HG03159 (cell line): ENCODE measurements around the gene KNSTRN.

ENCODE experiments used
- ATAC-seq: cut with Tn5 transposase; IDR thresholded peaks from one replicate; pipeline ENCODE4 v1.9.1; 2021; ENCODE audit warnings: mild to moderate bottlenecking, moderate library complexity; ENCODE audit not compliant: unreplicated experiment

The KNSTRN gene

DNA sequence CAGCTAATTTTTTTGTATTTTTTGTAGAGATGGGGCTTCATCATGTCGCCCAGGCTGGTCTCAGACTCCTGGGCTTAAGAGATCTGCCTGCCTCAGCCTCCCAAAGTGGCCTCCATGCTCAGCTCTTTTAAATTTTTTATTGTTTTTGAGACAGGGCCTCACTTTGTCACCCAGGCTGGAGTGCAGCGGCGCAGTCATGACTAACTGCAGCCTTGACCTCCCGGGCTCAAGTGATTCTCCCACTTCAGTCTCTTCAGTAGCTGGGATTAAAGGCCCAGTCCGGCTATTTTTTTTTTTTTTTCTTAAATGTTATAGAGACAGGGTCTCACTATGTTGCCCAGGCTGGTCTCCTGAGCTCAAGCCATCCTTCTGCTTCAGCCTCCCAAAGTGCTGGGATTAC, 43.2 kb downstream of the KNSTRN start:
- no peak for ATAC-seq

DNA sequence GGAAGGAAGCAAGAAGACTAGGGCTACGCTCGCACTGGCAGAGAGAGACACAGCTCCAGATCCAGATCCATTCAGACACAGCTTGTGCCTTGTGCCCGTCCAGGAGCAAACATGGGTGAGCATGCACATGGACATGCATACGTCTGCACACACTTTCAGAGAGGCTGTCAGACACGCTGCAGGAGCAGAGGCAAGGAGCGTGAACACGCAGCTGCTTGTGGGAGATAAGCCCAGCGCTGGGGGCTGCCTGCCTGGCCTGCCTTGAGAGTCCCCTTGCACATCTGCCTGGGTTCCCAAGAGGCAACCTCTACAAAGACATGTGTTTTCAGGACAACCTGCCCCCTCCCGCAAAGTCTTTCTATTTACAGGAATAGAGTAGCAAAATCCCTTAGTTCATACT, 44.7 kb downstream of the KNSTRN start:
- ATAC-seq, result no peak

- ATAC-seq, result no peak
Measured at GRCh38 chr15:40428185-40428584, 45.7 kb downstream of the KNSTRN start.

DNA sequence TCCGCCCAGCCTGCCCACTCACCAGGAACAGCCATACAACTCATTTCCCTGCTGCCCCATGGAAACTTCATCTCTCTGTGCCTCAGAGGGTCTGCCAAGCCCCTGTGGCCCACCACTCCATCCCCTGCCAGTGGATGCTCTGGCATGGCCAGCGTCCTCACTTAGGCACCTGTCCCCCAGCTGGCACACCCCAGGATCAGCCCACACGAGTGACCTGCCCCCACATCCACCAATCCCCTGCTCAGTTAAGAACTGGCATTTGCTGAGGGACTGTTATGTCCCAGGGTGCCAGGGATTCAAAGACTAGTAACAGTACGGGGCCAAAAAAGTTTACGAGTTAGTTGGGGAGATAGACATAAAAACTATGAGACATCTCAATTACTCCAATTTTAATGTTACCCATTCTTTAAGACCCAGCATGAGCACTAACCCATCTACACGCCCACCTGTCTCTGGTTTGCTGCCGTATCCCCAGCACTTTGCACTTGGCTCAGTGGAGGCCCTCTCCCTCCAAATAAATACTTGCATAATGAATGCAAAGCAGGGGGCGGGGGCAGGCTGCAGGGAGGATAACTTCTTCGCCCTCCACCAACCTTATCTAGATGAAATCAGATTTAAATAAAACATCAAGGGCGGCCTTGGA, 46.7 kb downstream of the KNSTRN start:
- ATAC-seq, result no peak

- no peak for ATAC-seq
Measured at GRCh38 chr15:40430271-40430805, 47.8 kb downstream of the KNSTRN start.

GRCh38 chr15:40435023-40435709, 52.6 kb downstream of the KNSTRN start:
- ATAC-seq, result no peak

DNA sequence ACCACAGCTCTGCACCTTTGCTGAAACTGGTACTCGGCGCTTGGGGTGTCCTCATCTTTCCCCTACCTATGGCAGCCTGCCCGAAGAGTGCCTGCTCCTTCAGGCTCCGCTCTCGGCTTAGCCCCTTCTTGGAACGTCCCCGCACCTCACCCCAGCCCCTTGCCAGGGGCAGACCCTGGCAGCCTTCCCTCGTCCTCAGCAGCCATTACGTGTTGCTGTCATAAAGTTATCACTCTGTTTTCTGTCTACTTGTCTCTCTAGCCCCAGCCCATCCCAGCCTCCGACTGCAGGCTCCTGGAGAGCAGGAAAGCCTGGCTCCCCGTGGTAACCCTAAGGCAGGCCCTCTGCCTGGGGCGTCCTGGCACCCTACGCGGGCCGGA, 53.2 kb downstream of the KNSTRN start:
- no peak for ATAC-seq

DNA sequence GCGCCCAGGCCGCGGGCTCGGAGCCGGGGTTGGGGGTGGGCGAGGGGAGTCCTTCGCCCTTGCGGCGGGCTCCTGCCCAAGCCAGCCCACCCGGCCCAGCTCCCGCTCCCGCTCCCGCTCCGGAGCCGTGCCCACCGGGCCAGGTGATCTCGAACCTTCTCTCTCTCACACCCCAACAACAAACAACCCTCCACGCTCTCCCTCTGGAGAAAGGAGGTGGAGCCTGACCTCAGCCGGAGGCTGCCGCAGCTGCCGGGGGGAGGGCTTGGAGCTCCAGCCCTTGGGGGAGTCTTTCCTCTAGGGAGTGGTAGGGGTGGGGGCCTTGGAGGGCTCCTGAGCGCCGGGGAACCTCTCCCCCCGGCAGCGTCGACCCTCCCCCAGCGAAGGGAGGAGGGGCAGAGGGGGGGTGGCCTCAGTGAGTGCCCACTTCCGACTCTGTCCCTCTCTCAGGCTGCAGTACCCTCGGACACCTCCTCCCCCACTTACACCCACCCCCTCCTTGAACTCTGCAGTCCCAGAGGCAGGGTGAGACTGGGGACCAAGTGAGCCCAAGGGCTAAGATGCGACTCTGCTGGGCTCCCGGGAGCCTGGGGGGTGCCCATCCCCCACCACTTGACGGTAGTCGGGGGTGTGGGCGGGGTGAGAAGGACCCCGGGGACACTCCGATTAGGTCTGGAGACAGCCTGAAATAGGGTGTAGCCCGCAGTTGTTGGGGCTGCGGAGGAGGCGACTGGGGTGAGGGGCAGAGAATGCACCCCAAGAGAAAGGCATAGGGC, 53.8 kb downstream of the KNSTRN start:
- no peak for ATAC-seq

GRCh38 chr15:40436892-40437751, 54.6 kb downstream of the KNSTRN start:
- no peak for ATAC-seq

- no peak for ATAC-seq
Measured at GRCh38 chr15:40437752-40438687, 55.5 kb downstream of the KNSTRN start.

DNA sequence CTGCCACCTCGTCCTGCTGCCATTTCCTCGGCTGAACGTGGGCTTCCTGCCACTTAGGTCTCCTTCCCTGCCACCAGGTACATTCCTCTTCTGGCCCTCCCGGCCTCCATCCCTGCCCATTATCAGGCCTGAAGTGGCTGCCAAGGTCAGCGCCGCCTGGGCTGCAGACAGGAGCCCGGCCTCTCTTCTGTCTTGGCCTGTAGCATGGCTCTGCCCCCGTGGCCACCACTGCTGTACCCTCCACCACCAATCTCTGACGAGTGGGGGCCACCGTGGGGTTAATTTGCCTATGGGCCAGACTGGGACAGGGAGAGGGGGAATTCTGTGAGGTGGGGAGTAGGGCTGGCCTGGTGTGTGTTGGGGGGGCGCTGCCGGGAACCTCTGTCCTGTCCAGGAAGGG, 56.2 kb downstream of the KNSTRN start:
- no peak for ATAC-seq

DNA sequence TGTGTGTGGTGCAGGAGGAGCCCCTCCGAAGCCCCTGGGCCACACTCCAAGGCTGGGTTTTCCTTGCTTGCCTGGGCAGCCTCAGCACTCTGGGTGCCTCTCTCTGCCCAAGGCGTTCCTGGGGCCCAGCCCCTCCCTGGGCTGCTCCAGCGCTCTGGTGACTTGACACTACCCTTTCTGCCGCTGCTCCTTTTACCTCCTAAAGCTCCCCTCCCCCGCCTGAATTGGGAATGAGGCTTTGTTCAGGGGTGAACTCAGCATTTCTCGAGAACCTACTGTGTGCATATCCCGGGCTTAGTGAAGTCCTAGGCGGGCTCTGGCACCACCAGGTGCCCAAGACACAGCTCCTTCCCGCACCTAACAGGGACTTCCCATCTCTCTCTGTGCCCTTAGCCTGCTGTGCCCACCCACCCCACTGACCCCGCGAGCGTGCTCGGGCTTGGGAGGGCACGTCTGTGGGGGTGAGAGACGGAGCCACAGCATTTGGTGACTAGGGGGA, 57.0 kb downstream of the KNSTRN start:
- no peak for ATAC-seq

- ATAC-seq, result no peak
Measured at GRCh38 chr15:40439960-40440742, 57.6 kb downstream of the KNSTRN start.

GRCh38 chr15:40440743-40441564, 58.4 kb downstream of the KNSTRN start, which contains the start of gene BAHD1:
Gene BAHD1, plus strand, starts transcription at chr15:40440953. Its CDS starts 17,512 bp downstream, at chr15:40458465.
- ATAC-seq, result peak; percentile 89

GRCh38 chr15:40441565-40442531, 59.3 kb downstream of the KNSTRN start:
- ATAC-seq, result no peak

GRCh38 chr15:40443255-40443654, 60.7 kb downstream of the KNSTRN start:
- no peak for ATAC-seq

DNA sequence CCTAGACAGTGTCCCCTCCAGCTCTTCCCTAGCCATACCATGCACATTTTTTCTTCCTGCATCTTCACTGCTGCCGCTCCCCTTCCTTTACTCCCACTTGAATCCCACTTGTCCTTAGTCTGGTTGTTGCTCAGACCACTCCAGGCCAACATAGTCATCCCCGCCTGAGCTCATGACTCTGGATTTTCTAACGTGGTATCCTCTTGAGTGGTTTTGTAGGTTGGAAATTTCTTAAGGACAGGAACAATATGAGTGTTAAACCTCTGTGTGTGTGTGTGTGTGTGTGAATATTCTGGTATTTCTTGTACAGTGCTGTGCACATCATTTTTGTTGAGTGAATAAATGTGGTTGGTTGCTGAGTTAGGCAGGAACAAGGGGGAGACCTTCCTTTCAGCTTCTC, 61.3 kb downstream of the KNSTRN start:
- no peak for ATAC-seq
